Tibial artery (tissue), 4 donors: ENCODE results near the gene ZNF568.

Source experiments
- DNase-seq, 2 donors: peaks; one replicate each; pipeline ENCODE4 v3.0.0-alpha.2; 2019
- H3K27ac ChIP-seq, 2 donors: fragments of 200-600 bp; sonication (generic) in 1 of 2; 1 replicate in 1 of 2; 2 replicates in 1 of 2; pipeline ENCODE4 v1.5.1; 2018 to 2019; ENCODE audit warnings: mild to moderate bottlenecking in 1 of 2
- H3K27me3 ChIP-seq, 2 donors: fragments of 200-600 bp; sonication (generic) in 1 of 2; one replicate each; pipeline versions ENCODE4 v1.5.1 to v1.6.0; 2016 to 2019
- H3K36me3 ChIP-seq, 3 donors: fragments of 200-600 bp; sonication (generic) in 2 of 3; one replicate each; pipeline ENCODE4 v1.5.1; 2016 to 2019; ENCODE audit warnings: mild to moderate bottlenecking in 2 of 3
- H3K4me1 ChIP-seq, 4 donors: fragments of 200-600 bp; sonication (generic) in 2 of 4; 1 replicate in 3 of 4; 2 replicates in 1 of 4; pipeline ENCODE4 v1.5.1; 2016 to 2019
- H3K4me3 ChIP-seq, 2 donors: fragments of 200-600 bp; sonication (generic) in 1 of 2; 1 replicate in 1 of 2; 2 replicates in 1 of 2; pipeline ENCODE4 v1.5.1; 2018 to 2019; ENCODE audit warnings: mild to moderate bottlenecking in 2 of 2
- H3K9me3 ChIP-seq, 3 donors: fragments of 200-600 bp; sonication (generic) in 1 of 3; one replicate each; pipeline ENCODE4 v1.5.1; 2016 to 2019
- intact Hi-C: fragments of 100-400 bp; cut with DNase I; formaldehyde crosslinking; loops from one replicate; pipeline ENCODE4 v1.15.0; 2023; ENCODE audit warnings: low total_unique reads
- TF ChIP-seq, protein P1 (sequence below), 2 experiments: fragments of 200-600 bp in 1 of 2; fragments of 450-650 bp in 1 of 2; IDR thresholded peaks; one replicate each; pipeline ENCODE4 v1.5.1; 2017 to 2019; ENCODE audit warnings: antibody characterized with exemption in 2 of 2, mild to moderate bottlenecking in 1 of 2, moderate library complexity in 1 of 2

Gene ZNF568

DNA sequence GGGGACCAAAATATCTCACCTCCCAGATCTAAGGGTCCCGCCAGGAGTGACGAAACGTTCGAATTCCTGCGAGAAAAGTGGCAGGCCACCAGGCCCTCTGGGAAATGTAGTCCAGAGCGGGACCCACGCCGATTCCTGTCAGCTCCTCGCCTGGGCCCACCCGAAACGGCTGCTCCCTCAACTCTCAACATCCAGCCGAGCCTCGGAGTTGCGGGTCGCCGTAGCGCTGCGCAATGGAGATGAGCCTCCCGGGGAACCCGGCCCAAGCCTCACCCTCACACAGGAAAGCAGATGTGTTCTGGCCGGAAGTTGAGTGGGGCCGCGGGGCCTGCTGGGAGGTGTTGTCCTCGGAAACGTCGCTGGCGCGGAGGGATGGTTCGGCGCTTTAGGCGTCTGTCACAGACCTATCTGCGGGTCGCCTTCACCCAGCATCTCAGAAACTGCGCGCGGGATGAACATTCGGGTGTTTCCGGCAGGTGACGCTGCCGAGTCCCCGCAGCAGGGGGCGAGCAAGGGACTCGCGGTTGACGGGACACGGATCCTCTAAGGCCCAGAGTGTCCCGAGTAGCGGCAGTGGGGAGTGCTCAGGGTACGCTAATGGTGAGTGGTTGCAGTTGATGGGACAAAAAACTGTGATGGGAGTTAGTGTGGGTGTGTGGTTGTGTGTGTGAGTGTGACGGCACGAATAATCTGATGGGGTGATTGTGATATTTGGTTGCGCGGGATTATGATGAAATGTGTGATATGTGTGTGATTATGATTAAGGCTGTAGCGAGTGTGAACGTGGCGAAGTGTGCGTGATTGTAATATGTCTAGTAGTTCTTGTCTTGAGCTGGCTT, at the start of gene ZNF568, which contains the start of gene ZNF829:
TSS of gene ZNF568 (plus strand) at position 341 of the 839 bp plus-strand sequence. CDS start 6,439 bp downstream, outside the sequence.
TSS of gene ZNF829 (minus strand) at position 300 of the 839 bp plus-strand sequence. CDS start 1,124 bp downstream, outside the sequence.
- peak; percentile 92 to 94 for DNase-seq
- Histone ChIP-seq H3K4me1 (peaks cover 0 to 17% (median 13%) of the 10 kb centered on the region in 4 donors), H3K36me3 (peaks cover 48 to 61% (median 59%) of the 10 kb centered on the region in 3 donors), H3K4me3 (peak within 1 kb of the TSS; percentile 70 to 76), H3K9me3 (peaks cover 0 to 15% (median 0%) of the 10 kb centered on the region in 3 donors), H3K27me3 (no peaks in the 10 kb centered on the region), H3K27ac (peak within 1 kb of the TSS; percentile 91 to 93)
- TF ChIP-seq, protein P1, sequence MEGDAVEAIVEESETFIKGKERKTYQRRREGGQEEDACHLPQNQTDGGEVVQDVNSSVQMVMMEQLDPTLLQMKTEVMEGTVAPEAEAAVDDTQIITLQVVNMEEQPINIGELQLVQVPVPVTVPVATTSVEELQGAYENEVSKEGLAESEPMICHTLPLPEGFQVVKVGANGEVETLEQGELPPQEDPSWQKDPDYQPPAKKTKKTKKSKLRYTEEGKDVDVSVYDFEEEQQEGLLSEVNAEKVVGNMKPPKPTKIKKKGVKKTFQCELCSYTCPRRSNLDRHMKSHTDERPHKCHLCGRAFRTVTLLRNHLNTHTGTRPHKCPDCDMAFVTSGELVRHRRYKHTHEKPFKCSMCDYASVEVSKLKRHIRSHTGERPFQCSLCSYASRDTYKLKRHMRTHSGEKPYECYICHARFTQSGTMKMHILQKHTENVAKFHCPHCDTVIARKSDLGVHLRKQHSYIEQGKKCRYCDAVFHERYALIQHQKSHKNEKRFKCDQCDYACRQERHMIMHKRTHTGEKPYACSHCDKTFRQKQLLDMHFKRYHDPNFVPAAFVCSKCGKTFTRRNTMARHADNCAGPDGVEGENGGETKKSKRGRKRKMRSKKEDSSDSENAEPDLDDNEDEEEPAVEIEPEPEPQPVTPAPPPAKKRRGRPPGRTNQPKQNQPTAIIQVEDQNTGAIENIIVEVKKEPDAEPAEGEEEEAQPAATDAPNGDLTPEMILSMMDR (IDR thresholded peaks at IDR 0.05): peak; percentile 60 to 64
- intact Hi-C loops: loop anchor here (10.0 kb wide), 2 partner anchors 61 to 251 kb away; partner anchors contain the start of genes ZNF345 and ZNF461

DNA sequence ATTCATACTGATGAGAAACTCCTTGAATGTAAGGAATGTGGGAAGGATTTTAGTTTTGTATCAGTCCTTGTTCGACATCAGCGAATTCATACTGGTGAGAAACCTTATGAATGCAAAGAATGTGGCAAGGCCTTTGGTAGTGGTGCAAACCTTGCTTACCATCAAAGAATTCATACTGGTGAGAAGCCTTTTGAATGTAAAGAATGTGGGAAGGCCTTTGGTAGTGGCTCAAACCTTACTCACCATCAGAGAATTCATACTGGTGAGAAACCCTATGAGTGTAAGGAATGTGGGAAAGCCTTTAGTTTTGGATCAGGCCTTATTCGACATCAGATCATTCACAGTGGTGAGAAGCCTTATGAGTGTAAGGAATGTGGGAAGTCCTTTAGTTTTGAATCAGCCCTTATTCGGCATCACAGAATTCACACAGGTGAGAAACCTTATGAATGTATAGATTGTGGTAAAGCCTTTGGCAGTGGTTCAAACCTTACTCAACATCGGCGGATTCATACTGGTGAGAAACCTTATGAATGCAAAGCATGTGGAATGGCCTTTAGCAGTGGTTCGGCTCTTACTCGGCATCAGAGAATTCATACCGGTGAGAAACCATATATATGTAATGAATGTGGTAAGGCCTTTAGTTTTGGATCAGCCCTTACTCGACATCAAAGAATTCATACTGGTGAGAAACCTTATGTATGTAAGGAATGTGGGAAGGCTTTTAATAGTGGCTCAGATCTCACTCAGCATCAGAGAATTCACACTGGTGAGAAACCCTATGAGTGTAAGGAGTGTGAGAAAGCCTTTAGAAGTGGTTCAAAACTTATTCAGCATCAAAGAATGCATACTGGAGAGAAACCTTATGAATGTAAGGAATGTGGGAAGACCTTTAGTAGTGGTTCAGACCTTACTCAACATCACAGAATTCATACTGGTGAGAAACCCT, 38.9 kb upstream of the ZNF568 start:
- intact Hi-C loops: no loop called here
- Histone ChIP-seq H3K4me1 (no peaks in the 10 kb centered on the region), H3K27ac (no peak overlapping the region), H3K4me3 (no peak overlapping the region), H3K27me3 (no peaks in the 10 kb centered on the region), H3K36me3 (peaks cover 78 to 90% (median 85%) of the 10 kb centered on the region in 3 donors), H3K9me3 (peaks cover 33 to 99% (median 98%) of the 10 kb centered on the region in 3 donors)
- no peak for DNase-seq
- TF ChIP-seq, protein P1 (IDR thresholded peaks at IDR 0.05): no peak

DNA sequence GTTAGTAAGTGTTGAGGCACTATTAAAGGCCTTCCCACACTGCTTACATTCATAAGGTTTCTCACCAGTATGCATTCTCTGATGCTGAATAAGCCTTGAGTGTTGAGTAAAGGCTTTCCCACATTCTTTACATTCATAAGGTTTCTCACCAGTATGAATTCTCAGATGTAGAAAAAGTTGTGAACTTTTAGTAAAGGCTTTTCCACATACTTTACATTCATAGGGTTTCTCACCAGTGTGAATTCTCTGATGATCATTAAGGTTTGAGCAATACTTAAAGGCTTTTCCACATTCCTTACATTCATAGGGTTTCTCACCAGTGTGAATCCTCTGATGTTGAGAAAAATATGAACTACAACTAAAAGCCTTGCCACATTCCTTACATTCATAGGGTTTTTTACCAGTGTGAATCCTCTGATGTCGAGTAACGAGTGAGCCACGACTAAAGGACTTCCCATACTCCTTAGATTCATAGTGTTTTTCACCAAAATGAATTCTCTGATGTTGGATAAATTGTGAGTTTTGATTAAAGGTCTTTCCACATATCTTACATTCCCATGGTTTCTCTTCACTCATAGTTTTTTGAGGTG, 24.3 kb upstream of the ZNF568 start:
- H3K4me1 ChIP-seq: no peaks in the 10 kb centered on the region
- peaks cover 88 to 94% (median 93%) of the 10 kb centered on the region in 3 donors for H3K36me3 ChIP-seq
- TF ChIP-seq, protein P1 (IDR thresholded peaks at IDR 0.05): no peak
- H3K27me3 ChIP-seq: no peaks in the 10 kb centered on the region
- DNase-seq: no peak
- H3K27ac ChIP-seq: no peak overlapping the region
- intact Hi-C loops: no loop called here
- peaks cover 29 to 100% (median 99%) of the 10 kb centered on the region in 3 donors for H3K9me3 ChIP-seq
- no peak overlapping the region for H3K4me3 ChIP-seq

DNA sequence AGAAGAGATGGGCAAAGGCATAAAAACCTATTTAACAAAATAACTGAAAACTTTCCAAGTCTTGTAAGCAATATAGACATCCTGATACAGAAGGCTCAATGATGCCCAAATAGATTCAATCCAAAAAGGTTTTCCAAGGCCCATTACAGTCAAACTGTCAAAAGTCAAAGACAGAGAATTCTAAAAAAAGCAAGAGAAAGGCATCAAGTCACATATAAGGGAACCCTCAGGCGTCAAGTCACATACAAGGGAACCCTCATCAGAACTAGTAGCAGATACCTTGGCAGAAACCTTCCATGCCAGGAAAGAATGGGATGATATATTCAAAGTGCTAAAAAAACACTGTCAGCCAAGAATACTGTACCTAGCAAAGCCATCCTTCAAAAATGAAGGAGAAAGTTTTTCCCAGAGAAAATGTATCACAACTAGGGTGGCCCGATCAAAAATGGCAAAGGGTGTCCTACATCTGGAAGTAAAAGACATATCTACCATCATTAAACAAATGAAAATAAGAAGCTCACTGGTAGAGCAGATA, 21.2 kb upstream of the ZNF568 start:
- intact Hi-C loops: no loop called here
- no peak for DNase-seq
- Histone ChIP-seq H3K27ac (no peak overlapping the region), H3K4me3 (no peak overlapping the region), H3K4me1 (no peaks in the 10 kb centered on the region), H3K27me3 (no peaks in the 10 kb centered on the region), H3K36me3 (peaks cover 100% of the 10 kb centered on the region in 3 donors), H3K9me3 (peaks cover 31 to 100% (median 96%) of the 10 kb centered on the region in 3 donors)
- TF ChIP-seq, protein P1 (IDR thresholded peaks at IDR 0.05): no peak

DNA sequence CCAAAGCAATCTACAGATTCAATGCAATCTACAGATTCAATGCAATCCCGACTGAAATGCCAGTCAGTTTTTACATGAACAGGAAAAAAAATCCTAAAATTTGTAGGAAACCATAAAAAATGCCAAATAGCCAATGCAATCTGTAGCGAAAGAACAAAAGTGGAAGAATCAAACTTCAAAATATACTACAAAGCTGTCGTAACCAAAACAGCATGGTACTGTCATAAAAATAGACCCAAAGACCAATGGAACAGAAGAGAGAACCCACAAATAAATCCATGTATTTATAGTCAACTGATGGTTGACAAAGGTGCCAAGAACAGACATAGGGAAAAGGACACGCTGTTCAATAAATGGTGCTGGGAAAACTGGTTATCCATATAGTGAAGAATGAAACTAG, 17.7 kb upstream of the ZNF568 start:
- intact Hi-C loops: no loop called here
- no peak for DNase-seq
- H3K36me3 ChIP-seq: peaks cover 100% of the 10 kb centered on the region in 3 donors
- TF ChIP-seq, protein P1 (IDR thresholded peaks at IDR 0.05): no peak
- H3K4me3 ChIP-seq: no peak overlapping the region
- no peaks in the 10 kb centered on the region for H3K27me3 ChIP-seq
- no peaks in the 10 kb centered on the region for H3K4me1 ChIP-seq
- no peak overlapping the region for H3K27ac ChIP-seq
- peaks cover 18 to 98% (median 90%) of the 10 kb centered on the region in 3 donors for H3K9me3 ChIP-seq
